Measurements from ENCODE around the gene SPNS3.

Gene SPNS3

GRCh38 chr17:4510618-4510941 lies 76.8 kb downstream of the SPNS3 start:
- no peak for DNase-seq (ENCODE audit: low read depth)

GRCh38 chr17:4511199-4511932 lies 77.6 kb downstream of the SPNS3 start:
- DNase-seq (ENCODE audit: low read depth): no peak

GRCh38 chr17:4512156-4513112 lies 78.7 kb downstream of the SPNS3 start:
- DNase-seq (ENCODE audit: low read depth): no peak

GRCh38 chr17:4513113-4514032 lies 79.6 kb downstream of the SPNS3 start:
- no peak for DNase-seq (ENCODE audit: low read depth)

- no peak for DNase-seq (ENCODE audit: low read depth)
Measured at GRCh38 chr17:4514206-4514605, 80.5 kb downstream of the SPNS3 start.

GRCh38 chr17:4514779-4515178 lies 81.0 kb downstream of the SPNS3 start:
- DNase-seq (ENCODE audit: low read depth): no peak

GRCh38 chr17:4515501-4515900 lies 81.8 kb downstream of the SPNS3 start:
- DNase-seq (ENCODE audit: low read depth): no peak

- DNase-seq (ENCODE audit: low read depth): no peak
Measured at GRCh38 chr17:4516735-4517134, 83.0 kb downstream of the SPNS3 start.

GRCh38 chr17:4518901-4519300 lies 85.2 kb downstream of the SPNS3 start:
- no peak for DNase-seq (ENCODE audit: low read depth)

- DNase-seq (ENCODE audit: low read depth): no peak
Measured at GRCh38 chr17:4519361-4519788, 85.6 kb downstream of the SPNS3 start.

- no peak for DNase-seq (ENCODE audit: low read depth)
Measured at GRCh38 chr17:4520060-4520893, 86.5 kb downstream of the SPNS3 start.

GRCh38 chr17:4520894-4521600 lies 87.3 kb downstream of the SPNS3 start:
- no peak for DNase-seq (ENCODE audit: low read depth)

- DNase-seq (ENCODE audit: low read depth): no peak
Measured at GRCh38 chr17:4522661-4523060, 88.9 kb downstream of the SPNS3 start.

- no peak for DNase-seq (ENCODE audit: low read depth)
Measured at GRCh38 chr17:4523946-4524345, 90.2 kb downstream of the SPNS3 start.

GRCh38 chr17:4525691-4526397 lies 92.1 kb downstream of the SPNS3 start:
- no peak for DNase-seq (ENCODE audit: low read depth)

- no peak for DNase-seq (ENCODE audit: low read depth)
Measured at GRCh38 chr17:4527134-4527533, 93.4 kb downstream of the SPNS3 start.

GRCh38 chr17:4527566-4528125 lies 93.9 kb downstream of the SPNS3 start:
- no peak for DNase-seq (ENCODE audit: low read depth)

- no peak for DNase-seq (ENCODE audit: low read depth)
Measured at GRCh38 chr17:4529533-4530152, 95.9 kb downstream of the SPNS3 start.
